Mesenteric fat pad (tissue), 1 donor: ENCODE data around the gene TMCO4. TPM values are rescaled to one million over a fixed set of nuclear protein-coding genes. Genes with fewer than 3 reads are reported as not detected.

ENCODE experiments used
- DNase-seq: peaks from one replicate; pipeline ENCODE4 v3.0.0-alpha.2; 2020; ENCODE audit warnings: low spot score
- total RNA-seq: library from RNA; stranded (reverse); fragmentation: NEBNext Ultra II Directional; extraction: Animal tissue kit (Norgen Biotek cat#: 25700); gene quantifications from one replicate; pipeline ENCODE4 v1.2.1, GENCODE V29; 2021
- donor health status: DM: yes; HTN: yes; CAD: no.

TMCO4 gene
- total RNA-seq, 1 donor from 2014 or later = 13.6 TPM

DNA sequence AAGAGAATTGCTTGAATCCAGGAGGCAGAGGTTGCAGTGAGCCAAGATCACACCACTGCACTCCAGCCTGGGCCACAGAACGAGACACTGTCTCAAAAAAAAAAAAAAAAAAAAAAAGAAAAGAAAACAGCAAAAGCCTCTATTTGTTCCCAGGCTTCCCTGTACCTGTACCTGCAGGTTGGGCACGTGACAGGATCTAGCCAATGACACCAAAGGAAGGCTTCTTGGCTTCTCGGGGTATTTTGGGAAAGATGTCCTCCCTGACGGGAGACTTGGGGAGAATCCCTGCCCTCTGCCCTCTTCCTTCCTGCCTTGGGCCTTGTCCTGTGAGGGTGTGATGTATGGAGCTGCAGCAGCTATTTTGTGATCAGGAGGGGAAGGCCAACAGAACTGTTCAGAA, 22.8 kb downstream of the TMCO4 start:
- no peak for DNase-seq

GRCh38 chr1:19776287-19776686, 23.4 kb downstream of the TMCO4 start:
- DNase-seq = no peak

DNA sequence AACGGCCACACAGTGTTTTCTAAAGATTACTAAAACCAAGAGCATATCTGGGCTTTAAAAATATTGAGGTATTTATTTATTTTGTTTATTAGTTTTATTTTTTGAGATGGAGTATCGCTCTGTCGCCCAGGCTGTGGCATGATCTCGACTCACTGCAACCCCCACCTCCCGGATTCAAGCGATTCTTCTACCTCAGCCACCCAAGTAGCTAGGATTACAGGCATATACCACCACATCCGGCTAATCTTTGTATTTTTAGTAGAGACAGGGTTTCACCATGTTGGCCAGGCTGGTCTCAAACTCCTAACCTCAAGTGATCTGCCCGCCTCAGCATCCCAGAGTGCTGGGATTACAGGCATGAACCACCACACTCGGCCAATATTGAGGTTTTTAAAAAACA, 23.9 kb downstream of the TMCO4 start:
- no peak for DNase-seq

- no peak for DNase-seq
These were observed 24.4 kb downstream of the TMCO4 start for GRCh38 chr1:19775317-19775716.

DNA sequence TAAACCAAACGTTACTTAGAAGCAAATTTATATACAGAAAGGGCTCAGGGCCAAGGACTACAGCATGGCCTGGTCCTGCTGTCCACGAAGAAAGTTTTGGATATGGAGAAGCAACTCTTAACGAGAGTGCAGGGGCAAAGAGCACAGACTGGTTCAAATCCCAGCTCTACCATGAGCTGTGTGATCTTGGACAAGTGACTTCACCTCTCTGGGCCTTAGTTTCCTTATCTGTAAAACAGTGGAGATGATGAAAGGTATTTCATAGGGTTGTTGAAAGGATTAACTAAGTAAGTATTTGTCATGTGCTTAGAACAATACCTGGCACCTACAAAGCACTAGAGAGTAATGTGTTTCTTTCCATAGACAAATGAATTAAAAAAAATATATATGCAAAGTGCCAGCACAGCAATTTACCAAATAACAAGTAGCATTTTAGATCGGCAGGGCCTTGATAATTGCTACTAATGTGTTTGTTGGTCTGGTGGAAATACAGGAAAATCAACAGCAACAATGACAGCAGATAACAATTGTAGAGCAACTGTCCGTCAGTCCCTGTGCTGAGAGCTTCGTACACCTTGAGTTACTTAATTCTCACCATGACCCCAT, 25.4 kb downstream of the TMCO4 start:
- DNase-seq = no peak

DNA sequence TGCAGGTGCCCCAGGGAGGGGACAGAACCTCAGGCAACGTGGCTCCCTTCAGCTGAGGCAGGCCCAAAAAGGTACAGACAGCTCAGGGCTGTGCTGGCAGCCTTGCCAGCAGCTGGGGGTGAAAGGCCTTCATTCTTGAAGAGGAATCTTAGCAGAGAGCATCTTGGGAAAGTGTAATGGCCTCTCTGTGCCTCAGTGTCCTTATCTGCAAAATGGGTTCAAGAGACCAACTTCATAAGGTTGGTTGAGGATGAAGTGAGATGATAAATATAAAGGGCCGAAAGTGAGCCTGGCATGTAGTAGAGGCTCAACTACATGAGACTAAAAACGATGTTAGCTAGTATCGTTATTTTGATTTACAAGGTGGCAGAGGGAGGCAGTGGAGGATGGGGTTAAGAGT, 26.2 kb downstream of the TMCO4 start:
- no peak for DNase-seq

GRCh38 chr1:19772053-19772452, 27.7 kb downstream of the TMCO4 start:
- DNase-seq = no peak

DNA sequence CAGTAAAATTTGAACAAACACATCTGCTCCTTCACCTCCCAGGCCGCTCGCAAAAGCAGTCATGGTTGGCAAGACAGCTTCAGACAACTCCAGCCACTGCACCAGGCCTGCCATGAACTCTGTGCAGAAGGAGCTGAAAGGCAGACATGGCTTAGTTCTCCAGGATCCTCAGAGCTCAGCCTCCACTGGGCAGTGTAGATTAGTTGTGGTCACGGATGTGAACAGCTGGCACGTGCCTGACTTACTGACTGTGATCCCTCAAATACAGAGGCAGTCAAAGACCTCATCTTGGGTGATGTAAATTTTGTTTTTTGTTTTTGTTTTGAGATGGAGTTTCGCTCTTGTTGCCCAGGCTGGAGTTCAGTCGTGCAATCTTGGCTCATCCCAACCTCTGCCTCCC, 28.4 kb downstream of the TMCO4 start:
- no peak for DNase-seq

GRCh38 chr1:19770436-19771190, 29.1 kb downstream of the TMCO4 start:
- DNase-seq = no peak

DNA sequence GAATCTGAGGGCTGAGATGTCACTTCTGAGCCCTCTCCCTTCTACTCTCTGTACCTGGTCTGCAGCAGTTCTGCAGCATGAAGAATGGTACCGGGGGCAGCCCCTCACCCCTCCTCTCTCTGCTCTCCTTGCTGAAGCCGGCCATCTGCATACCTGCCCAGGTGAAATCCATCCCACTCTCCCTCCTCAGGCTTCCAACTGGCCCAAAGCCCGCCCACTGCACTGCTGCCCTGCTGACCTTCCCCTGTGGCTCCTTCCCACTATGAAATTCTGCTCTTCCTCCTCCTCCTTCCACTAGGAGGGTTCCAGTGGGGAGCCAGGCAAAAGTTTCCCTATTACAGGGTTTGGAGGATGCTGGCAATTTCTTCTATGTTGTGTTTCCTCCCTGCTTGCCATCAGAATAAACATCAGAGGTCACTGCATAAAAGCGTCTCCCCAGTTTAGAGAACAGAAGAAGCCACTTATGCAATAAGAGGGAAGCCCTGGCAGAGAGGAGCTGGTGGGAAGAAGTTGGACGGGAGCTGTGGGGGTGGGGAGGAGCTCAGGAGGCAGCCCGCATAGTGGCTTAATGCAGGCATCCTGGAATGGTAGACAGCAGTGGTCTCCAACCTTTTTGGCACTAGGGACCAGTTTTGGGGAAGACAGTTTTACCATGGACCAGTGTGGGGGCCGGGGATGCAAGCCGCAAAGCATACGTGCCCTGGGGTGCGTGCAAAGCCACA, 30.3 kb downstream of the TMCO4 start:
- DNase-seq = no peak

DNA sequence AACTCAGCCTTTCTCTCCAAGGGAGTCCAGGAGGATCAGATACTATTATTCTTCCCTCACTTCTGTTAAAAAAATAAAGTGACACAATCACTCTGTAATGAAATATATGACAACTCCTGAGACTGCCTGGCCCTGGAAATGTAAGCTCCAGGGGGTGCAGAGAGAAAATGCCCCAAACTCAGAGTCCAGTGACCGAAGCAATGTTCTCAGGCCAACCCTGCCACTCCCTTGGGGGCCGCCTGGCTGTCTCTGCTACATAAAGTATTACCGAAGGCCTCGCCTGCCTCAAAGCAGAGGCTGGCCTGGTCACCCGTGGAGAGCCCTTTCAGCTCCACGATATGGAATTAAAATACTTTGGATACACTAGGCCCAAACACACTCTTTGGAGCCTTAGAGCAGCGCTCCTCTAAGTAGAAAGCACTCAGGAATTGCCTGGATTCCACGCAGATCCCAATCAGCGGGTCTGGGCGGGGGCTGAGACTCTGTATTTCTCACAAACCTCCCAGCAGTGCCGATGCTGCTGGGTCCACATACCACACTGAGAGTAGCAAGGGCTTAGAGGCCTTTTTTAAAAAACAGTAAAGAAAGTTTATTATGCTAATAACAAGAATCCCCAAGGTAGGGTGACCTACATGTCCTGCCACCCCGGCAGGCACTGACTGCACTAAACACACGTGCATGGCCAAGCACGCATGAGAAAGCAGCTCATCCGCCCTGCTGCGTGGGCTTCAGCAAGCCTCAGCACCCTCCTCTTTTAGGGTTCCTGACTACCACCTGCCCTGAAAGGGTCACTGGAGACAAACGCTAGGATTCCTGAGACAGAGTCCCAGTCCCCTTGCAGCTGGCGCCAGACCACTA, 31.1 kb downstream of the TMCO4 start:
- no peak for DNase-seq

GRCh38 chr1:19765623-19766022, 34.1 kb downstream of the TMCO4 start:
- DNase-seq = no peak

- no peak for DNase-seq
These were observed 34.9 kb downstream of the TMCO4 start for GRCh38 chr1:19764848-19765247.

GRCh38 chr1:19762175-19762779, 37.4 kb downstream of the TMCO4 start:
- no peak for DNase-seq

DNA sequence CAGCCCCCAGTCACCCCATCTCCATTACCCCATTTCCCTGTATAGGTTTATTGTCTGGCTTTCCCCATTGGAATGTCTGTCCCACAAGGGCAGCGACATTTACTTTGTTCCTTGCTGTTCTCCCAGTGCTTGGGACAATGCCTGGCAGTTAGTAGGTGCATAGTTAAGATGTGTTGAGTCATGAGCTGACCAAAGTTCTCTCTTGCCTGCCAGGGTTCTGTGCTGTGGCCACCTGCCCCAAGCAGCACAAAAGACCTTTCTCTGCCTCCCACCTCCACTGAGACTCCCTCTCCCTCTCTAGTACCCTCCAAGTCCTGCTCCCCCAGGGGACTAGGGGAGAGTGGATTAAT, 40.0 kb downstream of the TMCO4 start:
- no peak for DNase-seq

DNA sequence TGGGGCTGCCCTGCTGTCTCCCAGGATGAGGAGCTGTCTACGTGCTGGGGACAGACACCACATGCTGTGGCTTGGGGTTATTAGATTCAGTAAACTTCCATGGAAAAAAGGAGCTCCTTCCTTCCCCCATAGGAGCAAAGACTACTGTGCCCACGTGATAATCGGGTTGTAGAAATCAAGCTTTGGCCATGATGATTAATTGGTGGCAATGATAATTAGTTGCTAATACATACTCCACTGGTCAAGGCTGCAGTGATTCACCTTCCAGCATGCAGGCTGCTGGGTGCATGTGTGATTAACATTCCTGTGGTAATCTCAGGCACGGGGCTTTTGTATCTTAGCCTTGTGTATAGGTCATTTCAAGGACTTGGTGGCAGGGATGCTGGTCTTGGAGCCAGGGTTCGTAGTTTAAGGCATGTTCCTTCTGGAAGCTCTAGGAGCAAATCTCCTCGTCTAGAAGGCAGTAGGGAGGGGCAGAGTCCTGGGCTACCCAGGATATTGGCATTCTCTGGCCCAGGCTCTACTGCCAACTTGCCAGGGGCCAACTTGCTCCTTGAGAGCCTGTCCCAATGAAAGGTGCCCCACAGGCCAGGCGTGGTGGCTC, 41.4 kb downstream of the TMCO4 start:
- DNase-seq = no peak

DNA sequence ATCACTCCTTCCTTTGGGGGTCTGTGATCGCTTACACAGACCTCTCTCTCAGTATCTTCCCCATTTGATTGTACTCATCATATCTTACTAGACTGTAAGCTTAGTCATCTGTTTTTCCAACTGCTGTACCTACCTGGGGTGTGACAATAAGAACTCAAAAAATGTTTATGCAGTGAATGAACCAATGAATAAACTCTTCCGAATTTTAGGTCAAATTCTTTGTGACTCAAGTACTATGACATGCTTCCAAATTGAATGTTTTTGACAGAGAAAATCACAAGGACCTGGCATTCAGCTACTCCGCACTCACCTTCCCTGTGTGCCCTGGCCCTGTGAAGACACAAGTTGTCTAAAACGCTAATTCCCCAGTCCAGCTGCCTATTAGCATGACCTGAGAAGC, 42.1 kb downstream of the TMCO4 start:
- DNase-seq = no peak

DNA sequence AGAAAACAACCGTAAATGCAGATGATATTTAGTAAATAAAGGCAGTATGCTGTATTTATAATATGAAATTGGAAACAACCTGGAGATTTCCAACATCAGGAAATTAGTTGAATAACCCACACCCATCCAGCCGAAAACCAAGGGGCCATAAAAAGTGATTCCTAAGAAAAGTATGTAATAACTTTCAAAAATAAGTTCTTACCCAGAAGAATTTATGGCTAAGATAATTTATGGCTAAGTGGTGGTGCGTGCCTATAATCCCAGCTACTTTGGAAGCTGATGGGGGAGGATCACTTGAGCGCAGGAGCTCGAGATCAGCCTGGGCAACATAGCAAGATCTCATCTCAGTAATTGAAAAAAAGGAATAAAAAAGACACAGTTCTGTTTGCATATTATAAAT, 43.2 kb downstream of the TMCO4 start:
- DNase-seq = no peak

DNA sequence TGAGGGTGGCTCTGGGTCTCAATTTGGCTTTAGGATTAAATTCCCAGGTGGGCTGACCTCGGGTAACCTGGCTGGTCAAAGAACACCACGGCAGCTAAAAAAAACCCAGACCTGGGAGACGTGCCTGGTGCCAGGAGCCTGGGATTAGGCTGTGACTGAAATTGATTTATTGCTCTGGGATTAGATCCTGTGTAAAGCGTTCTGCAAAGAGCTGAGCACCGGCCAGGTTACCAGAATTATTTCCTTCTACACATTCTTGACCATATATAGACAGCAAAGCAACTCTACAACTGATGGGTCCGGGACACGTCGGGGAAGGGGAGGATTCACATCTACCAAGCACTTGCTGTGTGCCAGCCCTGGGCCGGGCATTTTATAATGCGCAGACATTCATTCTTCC, 45.2 kb downstream of the TMCO4 start:
- DNase-seq = no peak

DNA sequence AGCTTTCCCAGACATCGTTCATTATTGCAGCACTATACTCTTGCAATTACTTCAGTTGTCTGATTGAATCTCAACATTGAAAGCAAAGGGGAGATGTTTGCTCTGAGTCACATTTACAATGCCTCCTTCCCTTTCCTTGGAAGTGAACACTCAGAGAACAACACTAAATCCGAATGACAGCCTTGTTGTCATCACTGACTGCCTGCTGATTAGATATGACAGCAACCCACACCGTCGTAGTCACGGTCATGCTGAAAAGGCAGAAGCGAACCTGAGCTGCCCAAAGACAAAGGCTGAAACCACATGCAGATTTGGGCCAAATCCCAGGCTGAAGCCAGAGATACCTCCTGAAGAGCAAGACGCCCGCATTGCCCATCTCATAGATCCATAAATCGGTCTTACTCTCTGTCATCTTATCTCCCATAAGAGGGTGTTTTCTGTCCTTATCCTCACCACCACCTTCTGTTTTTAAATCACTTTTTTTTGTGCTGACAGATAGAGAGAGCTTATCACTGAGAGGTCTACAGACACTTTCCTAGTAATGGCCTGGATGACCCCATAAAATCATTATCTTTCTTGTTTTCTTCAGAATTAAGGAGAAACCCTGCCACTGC, 47.5 kb downstream of the TMCO4 start:
- DNase-seq = no peak
